Amygdala (tissue), 56 donors: Measurements from ENCODE around the gene PDZK1.
"Not testable (repeated sequence)": the region's sequence is repeated elsewhere in the genome, so short reads cannot be mapped to it uniquely, and the experiment has no call there.

Source experiments
- DNase-seq, 56 donors: peaks; one replicate each; lab custom pipeline; 2025; lab: John Stamatoyannopoulos, UW

PDZK1 gene

GRCh38 chr1:145711213-145711651 is 4.1 kb upstream of the PDZK1 start:
- DNase-seq, result no peak

DNA sequence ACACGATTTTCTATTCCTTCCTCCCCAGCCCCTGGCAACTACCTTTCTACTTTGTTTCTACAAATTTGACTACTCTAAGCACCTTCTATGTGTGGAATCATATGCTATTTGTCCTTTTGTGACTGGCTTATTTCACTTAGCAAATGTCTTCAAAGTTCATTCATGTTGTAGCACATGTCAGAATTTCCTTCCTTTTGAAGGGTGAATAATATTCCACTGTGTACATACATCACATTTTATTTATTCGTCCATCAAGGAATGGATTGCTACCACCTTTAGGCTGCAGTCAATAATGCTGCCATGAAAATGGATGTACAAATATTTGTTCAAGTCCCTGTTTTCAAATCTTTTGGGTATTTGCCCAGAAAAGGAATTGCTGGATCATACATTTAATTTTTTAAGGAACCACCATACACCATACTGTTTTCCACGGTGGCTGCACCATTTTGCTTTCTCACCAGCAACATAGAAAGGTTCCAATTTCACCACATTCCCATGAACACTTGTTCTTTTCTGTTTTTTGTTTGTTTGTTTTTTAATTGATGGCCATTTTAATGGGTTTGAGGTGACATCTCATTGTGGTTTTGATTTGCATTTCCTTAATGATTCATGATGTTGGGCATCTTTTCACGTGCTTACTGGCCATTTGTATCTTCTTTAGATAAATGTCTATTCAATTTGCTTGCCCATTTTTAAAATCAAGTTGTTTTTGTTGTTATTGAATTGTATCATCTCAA is 3.3 kb upstream of the PDZK1 start:
- no peak for DNase-seq

- DNase-seq, result no peak
These were observed 895 bp upstream of the PDZK1 start for GRCh38 chr1:145708063-145708462.

DNA sequence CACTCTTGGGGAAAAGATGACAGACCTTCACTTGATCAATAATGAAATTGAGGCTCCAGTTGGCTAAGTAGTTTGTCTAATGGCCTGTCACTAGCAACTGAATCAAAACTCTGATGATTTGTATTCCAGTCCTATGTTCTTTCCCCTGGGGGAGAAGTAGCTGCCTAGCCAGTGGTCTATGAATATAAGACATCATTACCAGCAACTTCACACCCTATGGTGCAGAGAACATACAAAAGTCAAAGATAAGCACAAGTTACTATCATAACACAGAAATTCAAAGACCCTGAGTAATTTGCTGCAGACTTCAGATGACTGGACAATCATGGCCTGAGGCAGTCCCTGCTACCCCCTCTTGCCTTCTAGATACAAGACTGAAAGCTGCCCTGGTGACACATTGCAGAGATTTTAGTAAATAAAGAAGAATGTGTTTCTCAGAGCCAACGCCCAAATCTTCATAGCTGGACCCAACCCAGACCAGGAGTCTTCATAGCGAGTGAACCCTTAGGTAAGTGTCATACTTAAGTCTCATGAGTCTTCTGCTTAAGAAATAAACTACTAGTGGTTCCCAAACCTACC is 993 bp downstream of the PDZK1 start:
- no peak for DNase-seq

GRCh38 chr1:145705622-145706021 is 1.5 kb downstream of the PDZK1 start:
- DNase-seq, result no peak

DNA sequence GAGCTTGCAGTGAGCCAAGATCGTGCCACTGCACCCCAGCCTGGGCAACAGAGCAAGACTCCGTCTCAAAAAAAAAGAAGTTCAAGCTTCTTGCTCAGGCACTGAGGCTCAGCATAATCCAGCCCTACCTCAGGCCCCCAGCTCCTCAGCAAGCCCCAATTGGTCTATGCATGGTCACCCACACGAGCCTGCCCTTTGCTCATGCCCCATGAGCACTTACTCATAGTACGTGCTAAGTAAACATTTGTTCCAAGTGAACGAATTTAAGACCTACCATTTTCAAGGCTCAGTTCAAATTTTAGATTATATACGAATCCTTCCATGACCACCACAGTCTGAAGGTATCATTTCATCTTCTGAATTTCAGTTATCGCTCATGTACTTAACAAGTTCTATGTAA is 4.3 kb downstream of the PDZK1 start:
- no peak for DNase-seq

GRCh38 chr1:145702052-145702451 is 5.1 kb downstream of the PDZK1 start:
- DNase-seq, result no peak

DNA sequence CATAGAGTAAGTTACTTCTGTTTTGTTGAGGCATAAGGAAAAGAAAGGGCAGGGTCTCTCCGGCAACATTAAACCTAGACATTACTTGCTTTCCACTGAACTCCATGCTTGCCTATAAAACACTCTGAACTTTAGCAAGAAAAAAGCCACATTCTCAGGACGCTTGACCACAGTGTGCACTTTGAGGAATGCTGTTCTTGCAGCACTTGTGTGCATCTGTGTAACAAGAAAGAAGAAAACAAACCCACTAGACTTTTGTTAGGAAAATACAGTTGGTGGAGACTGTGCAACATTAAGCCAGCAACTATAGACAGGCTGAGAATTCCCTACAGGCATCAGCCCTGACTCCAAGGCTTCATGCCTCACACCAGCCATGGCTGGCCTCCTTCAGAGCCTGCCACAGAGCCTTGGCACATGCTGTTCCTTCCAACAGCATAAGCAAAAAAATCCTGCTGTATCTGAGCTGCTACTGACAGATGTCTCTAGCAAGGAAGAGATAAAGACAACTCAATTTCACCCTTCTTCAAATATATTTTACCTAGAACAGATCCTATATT is 5.8 kb downstream of the PDZK1 start:
- DNase-seq, result no peak

GRCh38 chr1:145696630-145696960 is 10.6 kb downstream of the PDZK1 start:
- no peak for DNase-seq

- DNase-seq, result no peak
These were observed 11.1 kb downstream of the PDZK1 start for GRCh38 chr1:145695821-145696629.

GRCh38 chr1:145692785-145693443 is 14.3 kb downstream of the PDZK1 start:
- no peak for DNase-seq

DNA sequence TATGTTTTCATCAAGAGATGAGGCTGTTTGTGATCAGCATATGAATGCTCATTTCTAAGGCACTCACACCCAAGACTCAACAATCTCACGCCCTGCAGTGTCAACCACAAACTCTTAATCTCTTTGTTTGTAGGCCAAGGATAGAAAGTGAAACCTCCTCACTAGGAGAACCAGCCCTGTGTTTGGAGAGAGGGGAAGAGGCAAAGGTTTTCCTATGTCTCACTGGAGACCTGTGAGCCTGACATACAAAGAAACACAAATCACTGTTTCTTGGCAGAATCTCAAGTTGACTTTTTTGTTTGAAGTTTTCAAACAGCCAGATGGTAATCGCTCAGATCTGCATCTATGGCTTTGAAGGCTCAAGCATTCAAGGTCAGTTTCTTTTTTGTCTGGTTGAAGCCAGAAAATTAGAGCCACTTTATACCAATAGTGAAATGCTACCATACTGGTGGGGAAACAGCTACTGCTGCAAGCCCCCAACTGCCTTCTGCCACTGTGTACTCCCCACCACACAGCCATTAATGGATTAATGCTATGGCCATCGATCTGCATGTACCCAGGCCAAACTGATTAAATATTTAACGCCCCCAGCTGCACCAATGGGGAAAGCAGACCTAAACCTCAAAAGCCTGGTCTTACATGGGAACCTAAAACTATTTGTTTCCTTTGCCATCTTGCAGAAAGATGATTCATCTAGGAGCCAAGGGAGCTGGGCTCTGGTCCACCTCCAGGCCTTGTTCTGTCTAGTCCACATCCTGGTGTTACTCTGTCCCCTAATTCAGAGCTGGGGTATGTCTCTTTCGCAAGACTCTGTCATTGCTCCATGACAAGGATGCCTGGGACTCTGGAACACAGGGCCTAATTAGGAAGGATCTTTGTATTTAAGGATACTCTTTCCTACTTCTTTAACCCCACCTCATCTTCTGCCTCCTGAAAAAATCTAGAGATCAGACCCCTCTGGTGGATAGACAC is 16.3 kb downstream of the PDZK1 start:
- DNase-seq, result no peak

GRCh38 chr1:145689922-145690321 is 17.2 kb downstream of the PDZK1 start:
- DNase-seq, result no peak

GRCh38 chr1:145688924-145689323 is 18.2 kb downstream of the PDZK1 start:
- no peak for DNase-seq

GRCh38 chr1:145688328-145688727 is 18.8 kb downstream of the PDZK1 start:
- no peak for DNase-seq

GRCh38 chr1:145686078-145686477 is 21.1 kb downstream of the PDZK1 start:
- DNase-seq, result not testable (repeated sequence)

DNA sequence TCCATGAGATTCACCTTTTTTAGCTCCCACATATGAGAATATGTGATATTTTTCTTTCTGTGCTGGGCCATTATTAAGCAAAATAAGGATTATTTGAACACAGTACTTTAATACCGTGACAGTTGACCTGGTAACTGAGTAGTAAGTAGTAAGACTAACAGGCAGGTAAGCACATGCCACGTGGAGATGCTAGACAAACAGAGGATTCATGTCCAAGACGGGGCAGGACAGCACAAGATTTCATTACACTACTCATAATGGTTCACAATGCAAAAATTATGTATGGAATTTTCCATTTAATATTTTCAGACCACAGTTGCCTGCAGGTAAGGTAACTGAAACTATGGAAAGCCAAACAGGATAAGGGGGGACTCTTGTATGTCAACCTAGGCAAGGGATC is 22.3 kb downstream of the PDZK1 start:
- DNase-seq, result not testable (repeated sequence)

DNA sequence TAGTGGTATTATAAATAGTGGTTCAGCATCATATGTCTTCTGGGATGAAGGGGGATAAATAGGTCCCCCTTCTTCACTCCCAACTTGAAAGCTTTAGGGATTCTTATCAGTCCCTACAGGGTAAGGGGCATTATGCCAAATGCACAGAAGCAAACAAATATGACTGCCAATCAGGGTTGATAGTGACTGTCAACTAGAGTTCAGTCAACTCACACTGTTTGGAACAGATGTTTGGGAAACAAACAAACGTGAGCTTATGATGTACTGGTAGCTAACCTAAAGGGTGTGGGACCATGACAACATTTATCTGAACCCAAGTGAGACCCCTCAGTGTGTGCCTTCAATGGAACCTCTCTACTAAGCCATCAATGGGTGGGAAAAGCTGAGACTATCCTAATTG is 34.0 kb downstream of the PDZK1 start:
- not testable (repeated sequence) for DNase-seq

- DNase-seq, result not testable (repeated sequence)
These were observed 36.0 kb downstream of the PDZK1 start for GRCh38 chr1:145670995-145671745.
